Ishikawa (cell line): ENCODE measurements around the gene GH1.

Experiments used
- CEBPB ChIP-seq: IDR thresholded peaks from 2 replicates; pipeline ENCODE4 v1.6.1; 2012
- CREB1 ChIP-seq: IDR thresholded peaks from 2 replicates; pipeline ENCODE4 v1.6.1; 2012; ENCODE audit warnings: low read depth
- EGR1 ChIP-seq: IDR thresholded peaks from 2 replicates; pipeline ENCODE4 v1.6.1; 2012
- EP300 ChIP-seq: IDR thresholded peaks from 2 replicates; pipeline ENCODE4 v1.6.1; 2012; ENCODE audit warnings: borderline replicate concordance
- FOXM1 ChIP-seq: IDR thresholded peaks from 2 replicates; pipeline ENCODE4 v1.6.1; 2012; ENCODE audit warnings: low read depth, borderline replicate concordance
- NFIC ChIP-seq: IDR thresholded peaks from 2 replicates; pipeline ENCODE4 v1.6.1; 2012
- RAD21 ChIP-seq: IDR thresholded peaks from 2 replicates; pipeline ENCODE4 v1.6.1; 2012; ENCODE audit warnings: low read depth
- TAF1 ChIP-seq: IDR thresholded peaks from 2 replicates; pipeline ENCODE4 v1.6.1; 2012; ENCODE audit warnings: low read depth, mild to moderate bottlenecking
- TCF12 ChIP-seq: IDR thresholded peaks from 2 replicates; pipeline ENCODE4 v1.6.1; 2012; ENCODE audit warnings: low read depth
- TEAD4 ChIP-seq: IDR thresholded peaks from 2 replicates; pipeline ENCODE4 v1.6.1; 2012
- USF1 ChIP-seq: IDR thresholded peaks from 2 replicates; pipeline ENCODE4 v1.6.1; 2012
- YY1 ChIP-seq: IDR thresholded peaks from 2 replicates; pipeline ENCODE4 v1.6.1; 2012; ENCODE audit warnings: low read depth
- ZBTB7A ChIP-seq: IDR thresholded peaks from 2 replicates; pipeline ENCODE4 v1.6.1; 2012; ENCODE audit warnings: low read depth
- TF ChIP-seq, protein P1 (sequence below): IDR thresholded peaks from 2 replicates; pipeline ENCODE4 v1.6.1; 2012
- TF ChIP-seq, protein P2 (sequence below): IDR thresholded peaks from 2 replicates; pipeline ENCODE4 v1.6.1; 2012; ENCODE audit warnings: low read depth, mild to moderate bottlenecking

Gene GH1

DNA sequence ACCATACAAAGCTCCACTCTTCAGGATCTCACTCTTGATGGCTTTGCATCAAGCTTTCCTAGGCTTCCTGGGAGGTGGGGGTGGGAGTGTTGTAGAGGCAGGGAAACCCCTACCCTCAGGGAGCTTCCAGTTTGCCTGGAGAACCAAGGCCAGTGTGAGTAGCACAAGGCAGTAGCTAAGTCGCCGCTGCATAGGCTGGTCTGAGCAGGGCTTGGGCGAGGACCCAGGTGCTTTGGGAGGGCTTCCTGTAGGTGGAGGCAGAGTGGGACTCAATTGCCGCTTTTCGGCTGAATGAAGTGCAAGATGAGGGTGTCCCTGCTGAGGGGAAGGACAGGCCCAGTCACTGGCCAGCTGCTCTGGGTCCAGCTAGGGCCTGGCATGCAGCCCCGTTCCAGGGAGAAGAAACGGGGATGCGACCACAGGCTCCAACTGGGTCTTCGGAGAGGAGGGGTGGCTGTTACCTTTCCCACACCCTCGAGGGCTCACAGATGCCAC lies 9.6 kb upstream of the GH1 start:
- no peak for TF ChIP-seq FOXM1
- TF ChIP-seq TCF12, result no peak
- TF ChIP-seq USF1, result no peak

DNA sequence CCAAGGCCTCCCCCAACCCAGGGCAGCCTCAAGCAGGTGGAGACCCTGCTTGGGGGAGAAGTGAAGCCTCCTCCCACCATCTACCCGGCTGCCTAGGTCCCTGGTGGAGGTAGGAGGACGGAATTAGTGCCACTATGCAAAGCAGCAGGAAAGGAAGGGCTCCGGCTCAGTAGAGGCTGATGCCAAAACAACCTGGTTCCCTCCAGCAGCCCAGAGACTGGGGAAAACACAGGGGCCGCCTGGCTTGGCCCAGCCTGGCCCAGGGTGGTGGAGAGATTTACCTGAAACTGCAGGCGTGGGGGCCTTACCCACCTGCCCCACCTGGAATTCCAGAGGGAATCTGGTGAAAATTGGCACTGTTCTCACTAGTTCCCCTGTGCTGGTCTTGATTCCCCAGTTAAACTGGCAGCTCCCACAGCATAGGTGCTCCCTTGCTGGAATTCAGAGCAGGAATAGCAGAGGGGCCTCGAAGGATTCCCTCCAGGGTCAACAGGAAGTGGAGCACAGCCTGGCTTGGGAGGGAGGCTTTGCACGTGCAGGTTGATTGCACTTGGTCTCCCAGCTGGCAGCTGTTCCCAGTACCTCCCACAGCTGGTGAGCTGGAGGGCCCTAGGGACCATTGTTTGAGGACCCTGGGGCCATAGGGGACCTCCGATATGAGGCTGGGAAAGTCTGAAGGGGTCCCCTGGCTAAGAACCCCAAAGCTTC lies 9.0 kb upstream of the GH1 start:
- no peak for TF ChIP-seq ZBTB7A
- no peak for TF ChIP-seq CEBPB
- TF ChIP-seq, protein P1, sequence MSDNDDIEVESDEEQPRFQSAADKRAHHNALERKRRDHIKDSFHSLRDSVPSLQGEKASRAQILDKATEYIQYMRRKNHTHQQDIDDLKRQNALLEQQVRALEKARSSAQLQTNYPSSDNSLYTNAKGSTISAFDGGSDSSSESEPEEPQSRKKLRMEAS, result 0 out of 2 replicates have a peak, but pooled peaks have one; percentile 22

- TF ChIP-seq TEAD4 (no peak), YY1 (no peak), EGR1 (no peak), TCF12 (no peak), CREB1 (no peak), RAD21 (no peak), FOXM1 (no peak), USF1 (no peak), CEBPB (no peak), EP300 (no peak), TAF1 (no peak), NFIC (no peak), ZBTB7A (no peak)
- TF ChIP-seq, protein P1, result no peak
- TF ChIP-seq, protein P2, sequence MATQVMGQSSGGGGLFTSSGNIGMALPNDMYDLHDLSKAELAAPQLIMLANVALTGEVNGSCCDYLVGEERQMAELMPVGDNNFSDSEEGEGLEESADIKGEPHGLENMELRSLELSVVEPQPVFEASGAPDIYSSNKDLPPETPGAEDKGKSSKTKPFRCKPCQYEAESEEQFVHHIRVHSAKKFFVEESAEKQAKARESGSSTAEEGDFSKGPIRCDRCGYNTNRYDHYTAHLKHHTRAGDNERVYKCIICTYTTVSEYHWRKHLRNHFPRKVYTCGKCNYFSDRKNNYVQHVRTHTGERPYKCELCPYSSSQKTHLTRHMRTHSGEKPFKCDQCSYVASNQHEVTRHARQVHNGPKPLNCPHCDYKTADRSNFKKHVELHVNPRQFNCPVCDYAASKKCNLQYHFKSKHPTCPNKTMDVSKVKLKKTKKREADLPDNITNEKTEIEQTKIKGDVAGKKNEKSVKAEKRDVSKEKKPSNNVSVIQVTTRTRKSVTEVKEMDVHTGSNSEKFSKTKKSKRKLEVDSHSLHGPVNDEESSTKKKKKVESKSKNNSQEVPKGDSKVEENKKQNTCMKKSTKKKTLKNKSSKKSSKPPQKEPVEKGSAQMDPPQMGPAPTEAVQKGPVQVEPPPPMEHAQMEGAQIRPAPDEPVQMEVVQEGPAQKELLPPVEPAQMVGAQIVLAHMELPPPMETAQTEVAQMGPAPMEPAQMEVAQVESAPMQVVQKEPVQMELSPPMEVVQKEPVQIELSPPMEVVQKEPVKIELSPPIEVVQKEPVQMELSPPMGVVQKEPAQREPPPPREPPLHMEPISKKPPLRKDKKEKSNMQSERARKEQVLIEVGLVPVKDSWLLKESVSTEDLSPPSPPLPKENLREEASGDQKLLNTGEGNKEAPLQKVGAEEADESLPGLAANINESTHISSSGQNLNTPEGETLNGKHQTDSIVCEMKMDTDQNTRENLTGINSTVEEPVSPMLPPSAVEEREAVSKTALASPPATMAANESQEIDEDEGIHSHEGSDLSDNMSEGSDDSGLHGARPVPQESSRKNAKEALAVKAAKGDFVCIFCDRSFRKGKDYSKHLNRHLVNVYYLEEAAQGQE, result no peak
These were observed 7.5 kb upstream of the GH1 start for GRCh38 chr17:63926164-63926563.

- no peak for TF ChIP-seq EGR1
- TF ChIP-seq CEBPB, result no peak
- TF ChIP-seq TCF12, result no peak
- no peak for TF ChIP-seq EP300
- no peak for TF ChIP-seq TEAD4
- TF ChIP-seq YY1, result no peak
- TF ChIP-seq, protein P1, result no peak
- TF ChIP-seq TAF1, result no peak
- TF ChIP-seq NFIC, result no peak
- TF ChIP-seq, protein P2, result no peak
These were observed 7.0 kb upstream of the GH1 start for GRCh38 chr17:63925615-63926014.

GRCh38 chr17:63919311-63919723 lies 678 bp upstream of the GH1 start:
- TF ChIP-seq RAD21, result peak; percentile 93
- no peak for TF ChIP-seq ZBTB7A

GRCh38 chr17:63918305-63918704 lies 334 bp downstream of the GH1 start:
- TF ChIP-seq FOXM1 (no peak), RAD21 (no peak), NFIC (no peak)
- TF ChIP-seq, protein P2, result no peak
